SU-DHL-6 (cell line): ENCODE measurements around the gene LRRC73.

Experiments
- H2AFZ ChIP-seq: fragments of 200-600 bp; sonication (generic); 2 replicates; pipeline ENCODE4 v1.6.1; 2014; ENCODE audit warnings: low read depth, mild to moderate bottlenecking, moderate library complexity, mixed read lengths, antibody characterized with exemption, low read length; ENCODE audit not compliant: severe bottlenecking
- H3F3A ChIP-seq: fragments of 200-600 bp; shearing (Covaris generic); 2 replicates; pipeline ENCODE4 v1.6.0; 2016; ENCODE audit warnings: antibody characterized with exemption, mild to moderate bottlenecking; ENCODE audit not compliant: insufficient read depth
- H3K27ac ChIP-seq: fragments of 200-600 bp; sonication (generic); 2 replicates; pipeline ENCODE4 v1.5.1; 2016; ENCODE audit warnings: low read depth, mild to moderate bottlenecking, low read length, moderate library complexity, mixed read lengths
- H3K27me3 ChIP-seq: fragments of 200-600 bp; sonication (generic), shearing (Covaris generic); 2 replicates; pipeline ENCODE4 v1.6.0; 2014; ENCODE audit warnings: mild to moderate bottlenecking, low read length
- H3K36me3 ChIP-seq: fragments of 200-600 bp; sonication (generic); 2 replicates; pipeline ENCODE4 v1.6.1; 2014; ENCODE audit warnings: mild to moderate bottlenecking, low read length, mixed read lengths
- H3K4me2 ChIP-seq: fragments of 300-600, 200-600 bp; shearing (Covaris generic), sonication (generic); 2 replicates; pipeline ENCODE4 v1.6.0; 2014; ENCODE audit warnings: low read length, low read depth, mild to moderate bottlenecking; ENCODE audit not compliant: poor library complexity, severe bottlenecking
- H3K4me3 ChIP-seq: fragments of 200-600 bp; sonication (generic); 2 replicates; pipeline ENCODE4 v1.5.1; 2014; ENCODE audit warnings: antibody characterized with exemption, low read length, mild to moderate bottlenecking, mixed read lengths; ENCODE audit not compliant: insufficient read depth, poor library complexity, severe bottlenecking
- H3K79me2 ChIP-seq: fragments of 200-600 bp; sonication (generic); 2 replicates; pipeline ENCODE4 v1.6.1; 2014; ENCODE audit warnings: mild to moderate bottlenecking, low read length, moderate library complexity; ENCODE audit not compliant: insufficient read depth
- H3K9ac ChIP-seq: fragments of 200-600 bp; sonication (generic); 2 replicates; pipeline ENCODE4 v1.7.0; 2014; ENCODE audit warnings: mild to moderate bottlenecking, low read length
- H3K9me2 ChIP-seq: fragments of 200-600 bp; sonication (generic); replicated peaks from 2 replicates; pipeline ENCODE4 v1.6.1; 2014; ENCODE audit warnings: low read length; ENCODE audit not compliant: insufficient read depth
- H3K9me3 ChIP-seq: fragments of 200-600 bp; sonication (generic); 2 replicates; pipeline ENCODE4 v1.6.1; 2014; ENCODE audit warnings: low read length, mixed read lengths; ENCODE audit not compliant: insufficient read depth
- H4K20me1 ChIP-seq: fragments of 200-600 bp; sonication (generic); 2 replicates; pipeline ENCODE4 v1.6.1; 2014; ENCODE audit warnings: low read depth, mild to moderate bottlenecking, antibody characterized with exemption, low read length, moderate library complexity, mixed read lengths
- CTCF ChIP-seq: fragments of 200-600 bp; sonication (generic); IDR thresholded peaks from one replicate; pipeline ENCODE4 v1.5.1; 2017; ENCODE audit warnings: antibody characterized with exemption, mild to moderate bottlenecking, low read length, moderate library complexity; ENCODE audit not compliant: insufficient read depth, poor library complexity, severe bottlenecking
- EZH2phosphoT487 ChIP-seq: fragments of 200-600 bp; sonication (generic), shearing (Covaris generic); conservative IDR thresholded peaks from 2 replicates; pipeline ENCODE4 v1.6.1; 2018; ENCODE audit warnings: mild to moderate bottlenecking, antibody characterized with exemption, low read length, moderate library complexity, mixed read lengths

LRRC73 gene

GRCh38 chr6:43471399-43471798, 38.7 kb downstream of the LRRC73 start:
- no peak overlapping the region for H2AFZ ChIP-seq
- no peaks in the 10 kb centered on the region for H4K20me1 ChIP-seq
- no peak overlapping the region for H3K9ac ChIP-seq
- H3K4me2 ChIP-seq, result no peak overlapping the region
- TF ChIP-seq EZH2phosphoT487 (no peak), CTCF (no peak)
- H3K9me2 ChIP-seq, result no peaks in the 10 kb centered on the region
- no peaks in the 10 kb centered on the region for H3K9me3 ChIP-seq
- H3K79me2 ChIP-seq, result no peaks in the 10 kb centered on the region
- no peaks in the 10 kb centered on the region for H3K27me3 ChIP-seq
- H3F3A ChIP-seq, result peaks cover under 1% of the 10 kb centered on the region; the same call in 1 of the 2 replicates
- H3K27ac ChIP-seq, result no peak overlapping the region
- H3K36me3 ChIP-seq, result no peaks in the 10 kb centered on the region
- no peak overlapping the region for H3K4me3 ChIP-seq

- no peaks in the 10 kb centered on the region for H4K20me1 ChIP-seq
- H3F3A ChIP-seq, result no peaks in the 10 kb centered on the region
- H3K9ac ChIP-seq, result no peak overlapping the region
- no peaks in the 10 kb centered on the region for H3K9me3 ChIP-seq
- no peak overlapping the region for H3K27ac ChIP-seq
- no peak overlapping the region for H2AFZ ChIP-seq
- no peak overlapping the region for H3K4me2 ChIP-seq
- H3K36me3 ChIP-seq, result no peaks in the 10 kb centered on the region
- no peaks in the 10 kb centered on the region for H3K27me3 ChIP-seq
- no peak overlapping the region for H3K4me3 ChIP-seq
- no peak for TF ChIP-seq EZH2phosphoT487
- TF ChIP-seq CTCF, result no peak
- no peaks in the 10 kb centered on the region for H3K79me2 ChIP-seq
- H3K9me2 ChIP-seq, result no peaks in the 10 kb centered on the region
Measured at GRCh38 chr6:43469947-43470346, 40.2 kb downstream of the LRRC73 start.

GRCh38 chr6:43468748-43469681, 41.1 kb downstream of the LRRC73 start:
- H3K4me2 ChIP-seq, result no peak overlapping the region
- no peaks in the 10 kb centered on the region for H3K36me3 ChIP-seq
- no peak overlapping the region for H3K4me3 ChIP-seq
- no peaks in the 10 kb centered on the region for H3F3A ChIP-seq
- no peaks in the 10 kb centered on the region for H3K9me2 ChIP-seq
- H3K27me3 ChIP-seq, result no peaks in the 10 kb centered on the region
- H2AFZ ChIP-seq, result no peak overlapping the region
- no peaks in the 10 kb centered on the region for H3K9me3 ChIP-seq
- no peaks in the 10 kb centered on the region for H4K20me1 ChIP-seq
- H3K27ac ChIP-seq, result no peak overlapping the region
- TF ChIP-seq EZH2phosphoT487, result no peak
- no peak for TF ChIP-seq CTCF
- no peak overlapping the region for H3K9ac ChIP-seq
- H3K79me2 ChIP-seq, result no peaks in the 10 kb centered on the region
